Measurements from ENCODE around the gene TUBD1. TPM values are rescaled to one million over a fixed set of nuclear protein-coding genes. Genes with fewer than 3 reads are reported as not detected.

Gene TUBD1
- total and polyA plus RNA-seq, 2 of the 13 experiments (the other 11 are each of a cell fraction or from before 2014, with no cell fraction given), result 18.2 to 25.9 TPM

DNA sequence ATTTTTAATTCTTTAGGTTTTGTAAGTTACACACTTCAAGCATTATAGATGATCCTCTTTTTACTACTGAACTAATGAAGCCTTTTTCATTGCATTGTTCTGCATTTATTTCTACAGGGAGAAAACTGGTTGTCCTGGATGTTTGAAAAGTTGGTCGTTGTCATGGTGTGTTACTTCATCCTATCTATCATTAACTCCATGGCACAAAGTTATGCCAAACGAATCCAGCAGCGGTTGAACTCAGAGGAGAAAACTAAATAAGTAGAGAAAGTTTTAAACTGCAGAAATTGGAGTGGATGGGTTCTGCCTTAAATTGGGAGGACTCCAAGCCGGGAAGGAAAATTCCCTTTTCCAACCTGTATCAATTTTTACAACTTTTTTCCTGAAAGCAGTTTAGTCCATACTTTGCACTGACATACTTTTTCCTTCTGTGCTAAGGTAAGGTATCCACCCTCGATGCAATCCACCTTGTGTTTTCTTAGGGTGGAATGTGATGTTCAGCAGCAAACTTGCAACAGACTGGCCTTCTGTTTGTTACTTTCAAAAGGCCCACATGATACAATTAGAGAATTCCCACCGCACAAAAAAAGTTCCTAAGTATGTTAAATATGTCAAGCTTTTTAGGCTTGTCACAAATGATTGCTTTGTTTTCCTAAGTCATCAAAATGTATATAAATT, 53.0 kb downstream of the TUBD1 start (continued):
- TF ChIP-seq ZNF296 (CRISPR knock-in tag; conservative IDR thresholded peaks at IDR 0.05) (no peak), ERF (CRISPR knock-in tag; IDR thresholded peaks at IDR 0.05) (no peak), KLF6 (CRISPR knock-in tag; IDR thresholded peaks at IDR 0.05) (0 out of 2 replicates have a peak, but pooled peaks have one; percentile 17), HNRNPL (IDR thresholded peaks at IDR 0.05; ENCODE audit: low read depth, low read length) (0 out of 2 replicates have a peak, but pooled peaks have one; percentile 62), ZNF280D (CRISPR knock-in tag; IDR thresholded peaks at IDR 0.05) (no peak), SALL2 (CRISPR knock-in tag; IDR thresholded peaks at IDR 0.05) (no peak), LCORL (IDR thresholded peaks at IDR 0.05) (no peak), LCORL (CRISPR knock-in tag; IDR thresholded peaks at IDR 0.05) (no peak), PBX2 (CRISPR knock-in tag; IDR thresholded peaks at IDR 0.05) (no peak), ZBTB49 (CRISPR knock-in tag; IDR thresholded peaks at IDR 0.05; ENCODE audit: borderline replicate concordance) (no peak)
- TF ChIP-seq, protein P1, sequence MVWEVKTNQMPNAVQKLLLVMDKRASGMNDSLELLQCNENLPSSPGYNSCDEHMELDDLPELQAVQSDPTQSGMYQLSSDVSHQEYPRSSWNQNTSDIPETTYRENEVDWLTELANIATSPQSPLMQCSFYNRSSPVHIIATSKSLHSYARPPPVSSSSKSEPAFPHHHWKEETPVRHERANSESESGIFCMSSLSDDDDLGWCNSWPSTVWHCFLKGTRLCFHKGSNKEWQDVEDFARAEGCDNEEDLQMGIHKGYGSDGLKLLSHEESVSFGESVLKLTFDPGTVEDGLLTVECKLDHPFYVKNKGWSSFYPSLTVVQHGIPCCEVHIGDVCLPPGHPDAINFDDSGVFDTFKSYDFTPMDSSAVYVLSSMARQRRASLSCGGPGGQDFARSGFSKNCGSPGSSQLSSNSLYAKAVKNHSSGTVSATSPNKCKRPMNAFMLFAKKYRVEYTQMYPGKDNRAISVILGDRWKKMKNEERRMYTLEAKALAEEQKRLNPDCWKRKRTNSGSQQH (CRISPR knock-in tag; IDR thresholded peaks at IDR 0.05; ENCODE audit: low read depth), result no peak
- TF ChIP-seq, protein P2, sequence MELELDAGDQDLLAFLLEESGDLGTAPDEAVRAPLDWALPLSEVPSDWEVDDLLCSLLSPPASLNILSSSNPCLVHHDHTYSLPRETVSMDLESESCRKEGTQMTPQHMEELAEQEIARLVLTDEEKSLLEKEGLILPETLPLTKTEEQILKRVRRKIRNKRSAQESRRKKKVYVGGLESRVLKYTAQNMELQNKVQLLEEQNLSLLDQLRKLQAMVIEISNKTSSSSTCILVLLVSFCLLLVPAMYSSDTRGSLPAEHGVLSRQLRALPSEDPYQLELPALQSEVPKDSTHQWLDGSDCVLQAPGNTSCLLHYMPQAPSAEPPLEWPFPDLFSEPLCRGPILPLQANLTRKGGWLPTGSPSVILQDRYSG (CRISPR knock-in tag; IDR thresholded peaks at IDR 0.05), result no peak
- TF ChIP-seq, protein P3, sequence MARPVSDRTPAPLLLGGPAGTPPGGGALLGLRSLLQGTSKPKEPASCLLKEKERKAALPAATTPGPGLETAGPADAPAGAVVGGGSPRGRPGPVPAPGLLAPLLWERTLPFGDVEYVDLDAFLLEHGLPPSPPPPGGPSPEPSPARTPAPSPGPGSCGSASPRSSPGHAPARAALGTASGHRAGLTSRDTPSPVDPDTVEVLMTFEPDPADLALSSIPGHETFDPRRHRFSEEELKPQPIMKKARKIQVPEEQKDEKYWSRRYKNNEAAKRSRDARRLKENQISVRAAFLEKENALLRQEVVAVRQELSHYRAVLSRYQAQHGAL (CRISPR knock-in tag; IDR thresholded peaks at IDR 0.05; ENCODE audit: not compliant biosample characterization), result no peak
- TF ChIP-seq, protein P4, sequence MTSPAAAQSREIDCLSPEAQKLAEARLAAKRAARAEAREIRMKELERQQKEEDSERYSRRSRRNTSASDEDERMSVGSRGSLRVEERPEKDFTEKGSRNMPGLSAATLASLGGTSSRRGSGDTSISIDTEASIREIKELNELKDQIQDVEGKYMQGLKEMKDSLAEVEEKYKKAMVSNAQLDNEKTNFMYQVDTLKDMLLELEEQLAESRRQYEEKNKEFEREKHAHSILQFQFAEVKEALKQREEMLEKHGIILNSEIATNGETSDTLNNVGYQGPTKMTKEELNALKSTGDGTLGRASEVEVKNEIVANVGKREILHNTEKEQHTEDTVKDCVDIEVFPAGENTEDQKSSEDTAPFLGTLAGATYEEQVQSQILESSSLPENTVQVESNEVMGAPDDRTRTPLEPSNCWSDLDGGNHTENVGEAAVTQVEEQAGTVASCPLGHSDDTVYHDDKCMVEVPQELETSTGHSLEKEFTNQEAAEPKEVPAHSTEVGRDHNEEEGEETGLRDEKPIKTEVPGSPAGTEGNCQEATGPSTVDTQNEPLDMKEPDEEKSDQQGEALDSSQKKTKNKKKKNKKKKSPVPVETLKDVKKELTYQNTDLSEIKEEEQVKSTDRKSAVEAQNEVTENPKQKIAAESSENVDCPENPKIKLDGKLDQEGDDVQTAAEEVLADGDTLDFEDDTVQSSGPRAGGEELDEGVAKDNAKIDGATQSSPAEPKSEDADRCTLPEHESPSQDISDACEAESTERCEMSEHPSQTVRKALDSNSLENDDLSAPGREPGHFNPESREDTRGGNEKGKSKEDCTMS (CRISPR knock-in tag; conservative IDR thresholded peaks at IDR 0.05), result no peak
